C4-2B (cell line): ENCODE measurements around the gene GFM1.

ENCODE experiments used
- H3K27ac ChIP-seq: fragments of 450-650 bp; 2 replicates; pipeline ENCODE4 v1.5.1; 2017
- CTCF ChIP-seq: fragments of 450-650 bp; conservative IDR thresholded peaks from 2 replicates; pipeline ENCODE4 v1.5.1; 2017; ENCODE audit warnings: mild to moderate bottlenecking
- ZFX ChIP-seq: fragments of 450-650 bp; IDR thresholded peaks from 2 replicates; pipeline ENCODE4 v1.6.1; 2017

The GFM1 gene

GRCh38 chr3:158739661-158740060 lies 95.3 kb downstream of the GFM1 start:
- H3K27ac ChIP-seq = no peak overlapping the region
- TF ChIP-seq CTCF = no peak
- TF ChIP-seq ZFX = no peak
